HFFc6 (cell line): ENCODE data around the gene SET. TPM values are rescaled to one million over a fixed set of nuclear protein-coding genes. Genes with fewer than 3 reads are reported as not detected.

Source experiments
- DNase-seq: peaks from one replicate; pipeline ENCODE4 v3.0.0-alpha.2; 2018
- H3K27ac Mint-ChIP-seq: 2 replicates; pipeline ENCODE4 v1.8.0; 2020; ENCODE audit warnings: mild to moderate bottlenecking, mixed read lengths
- H3K27me3 Mint-ChIP-seq: 2 replicates; pipeline ENCODE4 v1.8.0; 2021; ENCODE audit warnings: mild to moderate bottlenecking, moderate library complexity, mixed read lengths; ENCODE audit not compliant: insufficient read depth
- H3K36me3 Mint-ChIP-seq: 2 replicates; pipeline ENCODE4 v1.8.0; 2021; ENCODE audit warnings: low read depth, mixed read lengths
- H3K4me1 Mint-ChIP-seq: 2 replicates; pipeline ENCODE4 v1.8.0; 2020; ENCODE audit warnings: low read depth, mixed read lengths
- H3K4me3 Mint-ChIP-seq: 2 replicates; pipeline ENCODE4 v1.8.0; 2020; ENCODE audit warnings: mild to moderate bottlenecking, moderate library complexity, mixed read lengths
- H3K9me3 Mint-ChIP-seq: 2 replicates; pipeline ENCODE4 v1.8.0; 2020; ENCODE audit warnings: mild to moderate bottlenecking, mixed read lengths
- CTCF ChIP-seq: fragments of 200-600 bp; sonication (generic); IDR thresholded peaks from 2 replicates; pipeline ENCODE4 v1.5.0; 2021; ENCODE audit warnings: antibody characterized with exemption, mild to moderate bottlenecking
- total RNA-seq, 6 experiments: library from RNA; stranded (reverse); fragmentation: NEBNext Ultra II Directional; extraction: Animal tissue kit (Norgen Biotek cat#: 25700); gene quantifications; 2 replicates in 1 of 6; 3 replicates in 5 of 6; pipeline ENCODE4 v1.2.3, GENCODE V29; 2021

SET gene
- total RNA-seq, 6 experiments from 2014 or later = 297 to 358 (median 343) TPM

- H3K36me3 Mint-ChIP-seq = no peaks in the 10 kb centered on the region
- peaks cover 10% of the 10 kb centered on the region for H3K27me3 Mint-ChIP-seq
- no peaks in the 10 kb centered on the region; the same call in 1 of the 2 replicates for H3K9me3 Mint-ChIP-seq
- TF ChIP-seq CTCF = no peak
- no peak for DNase-seq
- no peak overlapping the region for H3K27ac Mint-ChIP-seq
- no peak overlapping the region for H3K4me3 Mint-ChIP-seq
- peaks cover 17% of the 10 kb centered on the region for H3K4me1 Mint-ChIP-seq
These were observed 38.7 kb downstream of the SET start for GRCh38 chr9:128727640-128728248.

- Mint-ChIP-seq H3K4me3 (no peak overlapping the region), H3K36me3 (peaks cover 5% of the 10 kb centered on the region; the same call in 1 of the 2 replicates), H3K9me3 (no peaks in the 10 kb centered on the region; the same call in 1 of the 2 replicates), H3K27ac (no peak overlapping the region), H3K4me1 (peaks cover 17% of the 10 kb centered on the region), H3K27me3 (peaks cover 10% of the 10 kb centered on the region)
- DNase-seq = no peak
- no peak for TF ChIP-seq CTCF
These were observed 39.3 kb downstream of the SET start for GRCh38 chr9:128728298-128728697.

- Mint-ChIP-seq H3K36me3 (peaks cover 6% of the 10 kb centered on the region; the same call in 1 of the 2 replicates), H3K27ac (no peak overlapping the region), H3K9me3 (no peaks in the 10 kb centered on the region; the same call in 1 of the 2 replicates), H3K4me1 (peaks cover 10% of the 10 kb centered on the region), H3K27me3 (peaks cover 8% of the 10 kb centered on the region), H3K4me3 (no peak overlapping the region)
- no peak for TF ChIP-seq CTCF
- no peak for DNase-seq
These were observed 40.3 kb downstream of the SET start for GRCh38 chr9:128729302-128729701.

GRCh38 chr9:128729766-128730517 lies 40.9 kb downstream of the SET start:
- H3K27ac Mint-ChIP-seq = no peak overlapping the region
- no peak for TF ChIP-seq CTCF

GRCh38 chr9:128731093-128731492 lies 42.1 kb downstream of the SET start:
- DNase-seq = no peak
- peaks cover 6% of the 10 kb centered on the region; the same call in 1 of the 2 replicates for H3K36me3 Mint-ChIP-seq
- no peak overlapping the region for H3K4me3 Mint-ChIP-seq
- TF ChIP-seq CTCF = no peak
- no peaks in the 10 kb centered on the region for H3K9me3 Mint-ChIP-seq
- no peaks in the 10 kb centered on the region; the same call in 1 of the 2 replicates for H3K27me3 Mint-ChIP-seq
- H3K27ac Mint-ChIP-seq = no peak overlapping the region
- no peaks in the 10 kb centered on the region; the same call in 1 of the 2 replicates for H3K4me1 Mint-ChIP-seq

More at GRCh38 chr9:128729766-128730517, 40.9 kb downstream of the SET start:
- Mint-ChIP-seq H3K36me3 (peaks cover 6% of the 10 kb centered on the region; the same call in 1 of the 2 replicates), H3K27me3 (peaks cover 2% of the 10 kb centered on the region), H3K9me3 (no peaks in the 10 kb centered on the region; the same call in 1 of the 2 replicates), H3K4me1 (peaks cover 3% of the 10 kb centered on the region), H3K4me3 (no peak overlapping the region)
- DNase-seq = no peak
